GM23248 (cell line): ENCODE results near the gene TMEM115. TPM values are rescaled to one million over a fixed set of nuclear protein-coding genes. Genes with fewer than 3 reads are reported as not detected.

ENCODE experiments used
- DNase-seq: peaks from one replicate; pipeline ENCODE4 v3.0.0-alpha.2; 2015
- H2AFZ ChIP-seq: fragments of 200-600 bp; sonication (generic); 2 replicates; pipeline ENCODE4 v1.6.1; 2016; ENCODE audit warnings: antibody characterized with exemption
- H3F3A ChIP-seq: fragments of 200-600 bp; sonication (generic); 2 replicates; pipeline ENCODE4 v1.6.1; 2016; ENCODE audit warnings: mild to moderate bottlenecking, antibody characterized with exemption, mixed run types; ENCODE audit not compliant: insufficient read depth
- H3K27ac ChIP-seq: fragments of 200-600 bp; sonication (generic); 2 replicates; pipeline ENCODE4 v1.5.1; 2016; ENCODE audit warnings: mild to moderate bottlenecking
- H3K27me3 ChIP-seq: fragments of 200-600 bp; sonication (generic); replicated peaks from 2 replicates; pipeline ENCODE4 v1.6.1; 2016; ENCODE audit warnings: mild to moderate bottlenecking; ENCODE audit not compliant: insufficient read depth
- H3K36me3 ChIP-seq: fragments of 200-600 bp; sonication (generic); 2 replicates; pipeline ENCODE4 v1.6.1; 2016; ENCODE audit warnings: low read depth, mild to moderate bottlenecking
- H3K4me1 ChIP-seq: fragments of 200-600 bp; sonication (generic); 2 replicates; pipeline ENCODE4 v1.6.1; 2016; ENCODE audit warnings: mild to moderate bottlenecking; ENCODE audit not compliant: insufficient read depth
- H3K4me2 ChIP-seq: fragments of 200-600 bp; sonication (generic); one replicate; pipeline ENCODE4 v1.6.1; 2016; ENCODE audit warnings: mild to moderate bottlenecking; ENCODE audit not compliant: unreplicated experiment
- H3K4me3 ChIP-seq: fragments of 200-600 bp; sonication (generic); 2 replicates; pipeline ENCODE4 v1.5.1; 2016; ENCODE audit warnings: mild to moderate bottlenecking
- H3K79me2 ChIP-seq: fragments of 200-600 bp; sonication (generic); 2 replicates; pipeline ENCODE4 v1.6.1; 2016; ENCODE audit warnings: mild to moderate bottlenecking; ENCODE audit not compliant: insufficient read depth
- H3K9ac ChIP-seq: fragments of 200-600 bp; sonication (generic); 2 replicates; pipeline ENCODE4 v1.6.1; 2016; ENCODE audit warnings: mild to moderate bottlenecking
- H3K9me2 ChIP-seq: fragments of 200-600 bp; sonication (generic); 2 replicates; pipeline ENCODE4 v1.6.1; 2016; ENCODE audit warnings: mixed run types, mild to moderate bottlenecking, moderate library complexity; ENCODE audit not compliant: insufficient read depth
- H3K9me3 ChIP-seq: fragments of 200-600 bp; sonication (generic); one replicate; pipeline ENCODE4 v1.6.1; 2017; ENCODE audit warnings: low read depth
- H4K20me1 ChIP-seq: fragments of 200-600 bp; sonication (generic); 2 replicates; pipeline ENCODE4 v1.6.0; 2016; ENCODE audit not compliant: insufficient read depth
- EZH2 ChIP-seq: fragments of 200-600 bp; sonication (generic); IDR thresholded peaks from 2 replicates; pipeline ENCODE4 v1.6.1; 2018; ENCODE audit warnings: antibody characterized with exemption, mild to moderate bottlenecking; ENCODE audit not compliant: insufficient read depth, poor library complexity, severe bottlenecking
- EZH2phosphoT487 ChIP-seq: fragments of 200-600 bp; sonication (generic); IDR thresholded peaks from 2 replicates; pipeline ENCODE4 v1.6.1; 2018; ENCODE audit warnings: antibody characterized with exemption, moderate library complexity, mild to moderate bottlenecking, low read depth; ENCODE audit not compliant: insufficient read depth
- WGBS, 2 experiments: methylation state at CpG; one replicate each; pipeline ENCODE4 v1.1.6; 2015 to 2017; ENCODE audit warnings: low lambda C conversion rate in 2 of 2, low coverage in 1 of 2; ENCODE audit errors: missing lambda C conversion rate in 2 of 2; 5-methylcytosine and 5-hydroxymethylcytosine counted together
- in situ Hi-C: fragments of 300-500 bp; cut with MboI; formaldehyde crosslinking; loops from 2 replicates; pipeline ENCODE4 v1.15.0; 2020
- polyA plus RNA-seq: library from polyadenylated mRNA; unstranded; fragments of >200 nt; fragmentation: Nextera tagmentation; extraction: Ambion mirVana; gene quantifications from 2 replicates; pipeline ENCODE4 v1.2.1, GENCODE V29; 2016
- total RNA-seq: library from RNA; depleted of rRNA; stranded (reverse); fragments of >200 nt; shearing (Covaris generic); gene quantifications from 2 replicates; pipeline ENCODE4 v1.2.3, GENCODE V29; 2014

TMEM115 gene
- total and polyA plus RNA-seq, 2 experiments from 2014 or later, result 73.1 to 95.4 TPM

GRCh38 chr3:50381383-50381782 is 22.1 kb upstream of the TMEM115 start:
- Histone ChIP-seq H3K9ac (no peak overlapping the region), H4K20me1 (no peaks in the 10 kb centered on the region), H3K27ac (no peak overlapping the region), H3K4me1 (no peaks in the 10 kb centered on the region), H3K9me2 (no peaks in the 10 kb centered on the region), H3K79me2 (no peaks in the 10 kb centered on the region), H3K27me3 (peaks cover 6% of the 10 kb centered on the region), H3K36me3 (no peaks in the 10 kb centered on the region), H3K4me3 (no peak overlapping the region), H3K9me3 (no peaks in the 10 kb centered on the region), H3F3A (no peaks in the 10 kb centered on the region), H3K4me2 (no peak overlapping the region), H2AFZ (no peak overlapping the region)
- 26 to 34% methylated on average over 4 of the region's 4 CpGs for WGBS, 2 experiments
- TF ChIP-seq EZH2 (no peak), EZH2phosphoT487 (no peak)
- DNase-seq, result no peak
- in situ Hi-C loops, result no loop called here

- no peaks in the 10 kb centered on the region for H3F3A ChIP-seq
- no peak for TF ChIP-seq EZH2
- peaks cover 6% of the 10 kb centered on the region for H3K27me3 ChIP-seq
- H3K4me2 ChIP-seq, result no peak overlapping the region
- 57 to 65% methylated on average over 12 to 17 of the region's 17 CpGs for WGBS, 2 experiments
- no peak overlapping the region for H3K4me3 ChIP-seq
- in situ Hi-C loops, result no loop called here
- H3K36me3 ChIP-seq, result no peaks in the 10 kb centered on the region
- no peak overlapping the region for H2AFZ ChIP-seq
- H3K79me2 ChIP-seq, result no peaks in the 10 kb centered on the region
- no peak for DNase-seq
- H3K4me1 ChIP-seq, result no peaks in the 10 kb centered on the region
- no peaks in the 10 kb centered on the region for H3K9me3 ChIP-seq
- no peaks in the 10 kb centered on the region for H4K20me1 ChIP-seq
- H3K9ac ChIP-seq, result no peak overlapping the region
- H3K27ac ChIP-seq, result no peak overlapping the region
- no peaks in the 10 kb centered on the region for H3K9me2 ChIP-seq
Measured at GRCh38 chr3:50380405-50381085, 21.2 kb upstream of the TMEM115 start.

- Histone ChIP-seq H3K4me3 (no peak overlapping the region), H3K36me3 (no peaks in the 10 kb centered on the region), H3K27ac (no peak overlapping the region), H3F3A (no peaks in the 10 kb centered on the region), H4K20me1 (no peaks in the 10 kb centered on the region), H3K27me3 (no peaks in the 10 kb centered on the region), H3K4me1 (no peaks in the 10 kb centered on the region), H3K79me2 (no peaks in the 10 kb centered on the region), H3K9ac (no peak overlapping the region), H2AFZ (no peak overlapping the region), H3K9me3 (no peaks in the 10 kb centered on the region), H3K9me2 (no peaks in the 10 kb centered on the region), H3K4me2 (no peak overlapping the region)
- in situ Hi-C loops, result no loop called here
- WGBS, 2 experiments, result 89 to 91% methylated on average over 17 of the region's 17 CpGs
- no peak for DNase-seq
- TF ChIP-seq EZH2phosphoT487 (no peak), EZH2 (no peak)
Measured at GRCh38 chr3:50378757-50379156, 19.4 kb upstream of the TMEM115 start.

- no peaks in the 10 kb centered on the region for H3K4me1 ChIP-seq
- H3K9me3 ChIP-seq, result no peaks in the 10 kb centered on the region
- in situ Hi-C loops, result no loop called here
- H4K20me1 ChIP-seq, result no peaks in the 10 kb centered on the region
- H3K9me2 ChIP-seq, result no peaks in the 10 kb centered on the region
- no peak overlapping the region for H3K4me2 ChIP-seq
- H3K27me3 ChIP-seq, result no peaks in the 10 kb centered on the region
- no peak overlapping the region for H3K4me3 ChIP-seq
- H3F3A ChIP-seq, result no peaks in the 10 kb centered on the region
- no peak for TF ChIP-seq EZH2phosphoT487
- no peak for TF ChIP-seq EZH2
- no peak overlapping the region for H3K9ac ChIP-seq
- no peaks in the 10 kb centered on the region for H3K79me2 ChIP-seq
- H2AFZ ChIP-seq, result no peak overlapping the region
- H3K27ac ChIP-seq, result no peak overlapping the region
- 53 to 54% methylated on average over 6 of the region's 6 CpGs for WGBS, 2 experiments
- H3K36me3 ChIP-seq, result no peaks in the 10 kb centered on the region
- DNase-seq, result no peak
Measured at GRCh38 chr3:50378024-50378423, 18.7 kb upstream of the TMEM115 start.
